Peyer's patch (tissue), 4 donors: Measurements from ENCODE around the gene PIGQ. TPM values are rescaled to one million over a fixed set of nuclear protein-coding genes. Genes with fewer than 3 reads are reported as not detected.

Source experiments
- DNase-seq, 3 donors: peaks; one replicate each; pipeline ENCODE4 v3.0.0-alpha.2; 2017 to 2019
- H3K27ac ChIP-seq, 4 donors: fragments of 200-600 bp; sonication (generic); one replicate each; pipeline ENCODE4 v1.5.1; 2016 to 2019
- H3K27me3 ChIP-seq, 2 donors: fragments of 200-600 bp; sonication (generic); one replicate each; pipeline ENCODE4 v1.5.1; 2019
- H3K36me3 ChIP-seq, 3 donors: fragments of 200-600 bp; sonication (generic); one replicate each; pipeline ENCODE4 v1.5.1; 2016 to 2019
- H3K4me1 ChIP-seq, 4 donors: fragments of 200-600 bp; sonication (generic); one replicate each; pipeline ENCODE4 v1.5.1; 2016 to 2019
- H3K4me3 ChIP-seq, 4 donors: fragments of 200-600 bp; sonication (generic); 1 replicate in 3 of 4; 2 replicates in 1 of 4; pipeline ENCODE4 v1.5.1; 2016 to 2019; ENCODE audit warnings: mild to moderate bottlenecking in 1 of 4
- H3K9me3 ChIP-seq, 4 donors: fragments of 200-600 bp; sonication (generic); one replicate each; pipeline ENCODE4 v1.5.1; 2016 to 2019; ENCODE audit warnings: mild to moderate bottlenecking in 1 of 4
- POLR2A ChIP-seq, 2 donors: fragments of 450-650 bp; IDR thresholded peaks; one replicate each; pipeline ENCODE4 v1.5.1; 2017; ENCODE audit warnings: antibody characterized with exemption in 2 of 2, mild to moderate bottlenecking in 2 of 2, moderate library complexity in 2 of 2
- total RNA-seq, 4 donors: library from RNA; depleted of rRNA; stranded (reverse); fragments of >200 nt; gene quantifications; one replicate each; pipeline ENCODE4 v1.1.0, GENCODE V29; 2016
- TF ChIP-seq, protein P1 (sequence below), 6 experiments: fragments of 450-650 bp in 4 of 6; fragments of 200-600 bp in 2 of 6; sonication (generic) in 1 of 6; IDR thresholded peaks; one replicate each; pipeline ENCODE4 v1.5.1; 2017 to 2019; ENCODE audit warnings: antibody characterized with exemption in 6 of 6, mild to moderate bottlenecking in 3 of 6, moderate library complexity in 1 of 6

The PIGQ gene
- total RNA-seq, 4 donors from 2014 or later: 33.1 to 65.6 (median 55.2) TPM

DNA sequence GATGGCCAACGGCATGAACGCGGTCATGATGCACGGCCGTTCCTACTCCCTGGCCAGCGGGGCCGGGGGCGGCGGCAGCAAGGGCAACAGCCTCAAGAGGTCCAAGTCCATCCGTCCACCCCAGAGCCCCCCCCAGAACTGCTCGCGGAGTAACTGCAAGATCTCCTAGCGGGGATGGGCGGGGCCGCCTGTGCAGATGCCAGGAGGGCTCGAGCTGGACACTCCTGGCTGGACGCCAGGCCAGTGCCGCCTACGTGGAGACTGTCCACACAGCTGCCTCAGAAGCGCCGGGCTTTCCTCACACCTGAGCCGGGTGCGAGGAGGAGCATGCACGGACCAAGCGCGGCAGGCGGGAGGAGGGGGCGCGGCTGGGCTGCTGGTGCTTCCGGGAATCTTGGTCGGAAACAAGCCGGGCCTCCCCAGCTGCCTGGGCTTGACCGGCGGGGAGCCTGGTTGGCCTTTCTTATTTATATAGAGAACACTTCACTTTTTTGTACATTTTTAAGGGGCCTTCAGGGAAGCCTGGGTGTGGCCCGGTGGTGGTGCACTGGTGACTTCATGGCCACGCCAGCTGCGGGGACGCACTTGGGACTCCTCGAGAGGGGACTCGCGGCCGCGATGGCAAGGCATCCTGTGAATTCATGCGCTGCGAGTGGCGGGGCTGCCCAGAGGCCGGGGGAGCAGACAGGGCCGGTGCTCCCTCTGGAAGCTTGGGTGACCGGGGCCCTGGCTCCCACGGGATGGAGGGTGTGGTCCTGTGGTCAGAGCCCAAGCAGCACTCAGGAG, 57.9 kb downstream of the PIGQ start:
- peaks cover 0 to 44% (median 0%) of the 10 kb centered on the region in 3 donors for H3K36me3 ChIP-seq
- H3K27me3 ChIP-seq: no peaks in the 10 kb centered on the region
- no peak for TF ChIP-seq POLR2A (IDR thresholded peaks at IDR 0.05)
- TF ChIP-seq, protein P1, sequence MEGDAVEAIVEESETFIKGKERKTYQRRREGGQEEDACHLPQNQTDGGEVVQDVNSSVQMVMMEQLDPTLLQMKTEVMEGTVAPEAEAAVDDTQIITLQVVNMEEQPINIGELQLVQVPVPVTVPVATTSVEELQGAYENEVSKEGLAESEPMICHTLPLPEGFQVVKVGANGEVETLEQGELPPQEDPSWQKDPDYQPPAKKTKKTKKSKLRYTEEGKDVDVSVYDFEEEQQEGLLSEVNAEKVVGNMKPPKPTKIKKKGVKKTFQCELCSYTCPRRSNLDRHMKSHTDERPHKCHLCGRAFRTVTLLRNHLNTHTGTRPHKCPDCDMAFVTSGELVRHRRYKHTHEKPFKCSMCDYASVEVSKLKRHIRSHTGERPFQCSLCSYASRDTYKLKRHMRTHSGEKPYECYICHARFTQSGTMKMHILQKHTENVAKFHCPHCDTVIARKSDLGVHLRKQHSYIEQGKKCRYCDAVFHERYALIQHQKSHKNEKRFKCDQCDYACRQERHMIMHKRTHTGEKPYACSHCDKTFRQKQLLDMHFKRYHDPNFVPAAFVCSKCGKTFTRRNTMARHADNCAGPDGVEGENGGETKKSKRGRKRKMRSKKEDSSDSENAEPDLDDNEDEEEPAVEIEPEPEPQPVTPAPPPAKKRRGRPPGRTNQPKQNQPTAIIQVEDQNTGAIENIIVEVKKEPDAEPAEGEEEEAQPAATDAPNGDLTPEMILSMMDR (IDR thresholded peaks at IDR 0.05): no peak
- no peak overlapping the region for H3K4me3 ChIP-seq
- H3K9me3 ChIP-seq: no peaks in the 10 kb centered on the region
- no peak for DNase-seq
- H3K27ac ChIP-seq: no peak overlapping the region
- H3K4me1 ChIP-seq: peaks cover 0 to 20% (median 4%) of the 10 kb centered on the region in 4 donors

DNA sequence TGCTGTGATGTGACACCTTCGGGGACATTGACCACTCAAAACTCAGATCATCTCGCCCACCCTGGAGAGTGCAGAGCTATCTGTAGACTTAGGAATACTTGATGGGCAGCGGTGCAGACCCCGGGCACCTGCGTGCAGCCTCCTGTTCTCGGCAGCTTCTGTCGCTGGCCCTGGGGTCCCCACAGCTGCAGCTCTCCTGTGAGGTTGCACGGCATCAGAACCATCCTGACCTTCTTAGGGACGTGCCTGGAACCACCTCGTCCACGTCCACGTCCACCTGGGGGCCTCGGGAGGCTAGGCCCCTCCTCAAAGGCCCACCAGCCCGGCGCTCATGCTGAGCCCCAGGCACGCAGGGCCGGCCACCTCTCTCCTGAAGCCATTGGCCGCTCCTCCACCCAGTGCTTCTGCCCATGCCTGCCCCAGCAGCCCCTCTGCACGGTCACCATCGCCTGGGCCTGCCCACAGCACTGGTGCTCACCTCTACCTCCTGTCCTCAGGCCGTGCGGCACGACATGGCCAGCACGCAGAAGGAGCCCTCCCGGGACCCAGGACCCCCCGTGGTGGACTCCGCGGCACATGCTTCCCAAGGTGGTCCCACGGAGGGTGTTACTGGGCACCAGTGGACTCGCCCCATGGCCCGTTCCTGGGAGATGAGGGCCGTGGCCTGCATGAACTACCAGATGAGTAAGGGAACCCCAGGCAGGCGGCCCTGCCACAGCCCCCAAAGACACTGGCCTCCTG, 58.7 kb downstream of the PIGQ start:
- no peak overlapping the region for H3K27ac ChIP-seq
- H3K4me1 ChIP-seq: peaks cover 0 to 20% (median 4%) of the 10 kb centered on the region in 4 donors
- no peak overlapping the region for H3K4me3 ChIP-seq
- DNase-seq: no peak
- H3K36me3 ChIP-seq: peaks cover 0 to 49% (median 0%) of the 10 kb centered on the region in 3 donors
- no peaks in the 10 kb centered on the region for H3K9me3 ChIP-seq
- H3K27me3 ChIP-seq: no peaks in the 10 kb centered on the region
- TF ChIP-seq POLR2A (IDR thresholded peaks at IDR 0.05): no peak
- TF ChIP-seq, protein P1 (IDR thresholded peaks at IDR 0.05): no peak

DNA sequence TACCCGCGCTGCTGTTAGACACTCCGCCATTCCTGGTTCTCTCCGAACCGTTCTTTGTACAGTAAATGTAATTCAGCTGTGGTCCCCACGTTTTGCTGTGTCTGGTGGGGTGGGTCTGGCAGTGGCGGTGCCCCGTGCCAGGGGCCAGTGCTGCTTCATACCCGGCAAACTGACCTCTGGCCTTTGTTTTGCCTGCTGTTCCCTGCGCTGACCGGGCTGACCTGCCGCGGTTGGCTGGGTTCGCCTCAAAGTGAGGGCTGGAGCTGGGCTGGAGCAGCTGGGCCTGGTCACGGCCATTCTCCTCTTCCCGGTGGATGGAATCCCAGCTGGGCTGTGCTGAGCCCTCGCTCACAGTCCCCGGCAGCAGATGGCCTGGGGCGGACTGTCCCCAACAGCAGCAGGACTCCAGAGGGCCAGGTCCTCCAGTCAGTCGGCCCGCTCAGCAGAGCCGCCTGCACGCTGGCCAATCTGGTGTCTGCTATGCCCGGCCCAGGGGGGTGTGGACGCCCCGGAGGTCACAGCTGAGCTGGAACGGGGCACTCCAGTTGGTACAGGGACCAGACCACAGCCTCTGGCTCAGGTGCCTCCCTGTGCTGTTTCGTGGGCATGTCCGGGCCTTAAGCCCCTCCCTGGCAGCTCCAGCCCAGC, 59.5 kb downstream of the PIGQ start:
- no peak for DNase-seq
- Histone ChIP-seq H3K27me3 (no peaks in the 10 kb centered on the region), H3K4me1 (peaks cover 0 to 20% (median 4%) of the 10 kb centered on the region in 4 donors), H3K4me3 (no peak overlapping the region), H3K27ac (no peak overlapping the region), H3K36me3 (peaks cover 0 to 57% (median 0%) of the 10 kb centered on the region in 3 donors), H3K9me3 (no peaks in the 10 kb centered on the region)
- TF ChIP-seq, protein P1 (IDR thresholded peaks at IDR 0.05): no peak

DNA sequence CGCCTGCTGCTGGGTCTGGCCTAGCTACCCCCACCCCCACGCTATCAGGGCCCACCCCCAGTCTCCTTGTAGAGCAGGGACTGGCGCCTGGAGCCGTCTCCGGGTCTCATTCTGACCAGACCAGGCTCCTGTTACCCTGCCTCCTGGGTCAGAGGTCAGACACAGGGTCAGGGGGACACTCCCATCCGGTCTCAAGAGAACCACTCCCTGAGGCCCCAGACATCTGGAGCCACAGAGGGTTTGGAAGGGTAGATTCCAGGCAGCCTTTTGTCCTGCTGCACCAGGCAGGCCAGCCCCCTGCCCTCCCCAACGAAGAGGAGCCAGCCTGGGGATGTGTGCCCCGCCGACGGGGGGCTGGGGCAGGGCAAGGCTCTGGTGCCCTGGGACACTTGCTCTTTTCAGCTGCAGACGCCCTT, 60.1 kb downstream of the PIGQ start:
- peaks cover 0 to 21% (median 4%) of the 10 kb centered on the region in 4 donors for H3K4me1 ChIP-seq
- H3K27me3 ChIP-seq: no peaks in the 10 kb centered on the region
- H3K4me3 ChIP-seq: no peak overlapping the region
- no peak for TF ChIP-seq POLR2A (IDR thresholded peaks at IDR 0.05)
- TF ChIP-seq, protein P1 (IDR thresholded peaks at IDR 0.05): no peak
- no peak overlapping the region for H3K27ac ChIP-seq
- no peak for DNase-seq
- peaks cover 0 to 56% (median 0%) of the 10 kb centered on the region in 3 donors for H3K36me3 ChIP-seq
- H3K9me3 ChIP-seq: no peaks in the 10 kb centered on the region

DNA sequence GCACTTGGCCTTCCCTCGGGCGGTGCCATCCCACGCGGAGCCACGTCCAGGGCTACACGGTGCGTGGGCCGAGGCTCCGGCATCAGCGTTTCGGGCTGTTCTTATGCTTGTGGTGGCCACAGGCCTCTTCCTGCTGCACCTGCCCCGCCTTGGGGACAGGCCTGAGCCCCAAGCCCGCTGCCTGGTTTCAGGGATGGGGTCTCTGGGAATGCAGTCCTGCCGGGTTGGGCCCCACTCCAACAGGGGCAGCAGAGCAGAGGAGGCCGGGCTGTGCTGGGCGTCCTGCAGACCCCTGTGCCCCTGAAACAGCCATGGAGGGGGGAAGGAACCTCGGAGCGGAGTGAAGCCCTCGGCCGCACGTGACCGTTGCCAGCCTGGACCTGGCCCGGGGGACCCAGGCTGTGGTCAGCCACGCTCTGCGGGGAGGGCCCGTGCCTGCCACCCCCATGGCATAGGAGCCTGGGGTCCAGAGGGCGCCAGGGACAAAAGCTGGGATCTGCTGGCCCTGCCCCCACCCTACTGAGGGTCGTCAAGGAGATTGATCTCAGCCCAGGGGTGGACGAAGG, 60.6 kb downstream of the PIGQ start:
- Histone ChIP-seq H3K36me3 (peaks cover 0 to 51% (median 0%) of the 10 kb centered on the region in 3 donors), H3K9me3 (no peaks in the 10 kb centered on the region), H3K27ac (no peak overlapping the region), H3K27me3 (no peaks in the 10 kb centered on the region), H3K4me3 (no peak overlapping the region), H3K4me1 (peaks cover 0 to 26% (median 8%) of the 10 kb centered on the region in 4 donors)
- TF ChIP-seq, protein P1 (IDR thresholded peaks at IDR 0.05): no peak
- no peak for TF ChIP-seq POLR2A (IDR thresholded peaks at IDR 0.05)
- no peak for DNase-seq
